HCT116 (cell line): ENCODE data around the gene SERTAD1. TPM values are rescaled to one million over a fixed set of nuclear protein-coding genes. Genes with fewer than 3 reads are reported as not detected.

Experiments used
- ATAC-seq: fragments of 200-7000 bp; cut with Tn5 transposase; 2 replicates; pipeline ENCODE4 v1.9.1; 2020; ENCODE audit warnings: mild to moderate bottlenecking, moderate library complexity
- BruUV-seq: library from RNA; stranded (reverse); fragments of 400-500 nt; replicated peaks from 2 replicates; lab custom pipeline; 2021; lab: Mats Ljungman, UMichigan
- CTCF ChIA-PET: fragments of 300-600 bp; sonication (Branson Sonifier 250); formaldehyde crosslinking; loops from one replicate; lab custom pipeline; 2021; ENCODE audit warnings: antibody characterized with exemption; lab: Charles Lee
- POLR2A ChIA-PET: fragments of 300-600, 350-600 bp; sonication (Branson Sonifier 250); formaldehyde crosslinking; loops from one replicate; lab custom pipeline; 2021; ENCODE audit warnings: antibody characterized with exemption; lab: Charles Lee
- RAD21 ChIA-PET, 2 experiments: fragments of 300-600 bp; sonication (Branson Sonifier 250); formaldehyde crosslinking; loops; one replicate each; lab custom pipeline; 2023; ENCODE audit warnings: low total read pairs in 2 of 2; ENCODE audit not compliant: uncharacterized antibody in 2 of 2, unreplicated experiment in 2 of 2, low non-redundant PET in 1 of 2; lab: Charles Lee
- DNase-seq: peaks from one replicate; pipeline ENCODE4 v3.0.0-alpha.2; 2010; ENCODE audit warnings: low read depth, low spot score
- H2AFZ ChIP-seq: fragments of 200-600 bp; shearing (Covaris generic), sonication (generic); 2 replicates; pipeline ENCODE4 v1.6.1; 2017; ENCODE audit warnings: low read depth, mixed run types, mixed read lengths, antibody characterized with exemption, low read length; ENCODE audit not compliant: poor library complexity, severe bottlenecking
- H3K27ac ChIP-seq: 2 replicates; pipeline ENCODE4 v1.5.1; 2012; ENCODE audit warnings: low read depth, low read length
- H3K27me3 ChIP-seq: fragments of 200-600 bp; sonication (generic); 2 replicates; pipeline ENCODE4 v1.6.1; 2016; ENCODE audit warnings: mixed run types, low read length, mixed read lengths; ENCODE audit not compliant: insufficient read depth
- H3K36me3 ChIP-seq, 2 experiments: fragments of 200-500 bp in 1 of 2; fragments of 200-600 bp in 1 of 2; sonication (Bioruptor generic) in 1 of 2; sonication (generic) in 1 of 2; 2 replicates each; pipeline versions ENCODE4 v1.5.1 to v1.6.1; 2014 to 2016; ENCODE audit warnings: low read length in 2 of 2, inconsistent platforms in 1 of 2, mixed read lengths in 1 of 2, mixed run types in 1 of 2; ENCODE audit not compliant: insufficient read depth in 2 of 2, control insufficient read depth in 1 of 2
- H3K4me1 ChIP-seq, 2 experiments: fragments of 200-600 bp in 1 of 2; sonication (generic) in 1 of 2; 2 replicates each; pipeline versions ENCODE4 v1.5.1 to v1.6.1; 2012 to 2017; ENCODE audit warnings: low read length in 2 of 2, inconsistent platforms in 1 of 2, mild to moderate bottlenecking in 1 of 2, mixed read lengths in 1 of 2, mixed run types in 1 of 2, moderate library complexity in 1 of 2; ENCODE audit not compliant: insufficient read depth in 2 of 2, control insufficient read depth in 1 of 2
- H3K4me2 ChIP-seq: fragments of 200-600 bp; sonication (generic); 2 replicates; pipeline ENCODE4 v1.6.1; 2017; ENCODE audit warnings: mixed run types, low read length, mixed read lengths
- H3K4me3 ChIP-seq, 2 experiments: fragments of 200-600 bp in 1 of 2; sonication (generic) in 1 of 2; replicated peaks in 1 of 2; 2 replicates each; pipeline ENCODE4 v1.5.1; 2011 to 2016; ENCODE audit warnings: low read length in 2 of 2, control low read depth in 1 of 2, low read depth in 1 of 2, mild to moderate bottlenecking in 1 of 2, mixed read lengths in 1 of 2, mixed run types in 1 of 2
- H3K79me2 ChIP-seq: fragments of 200-600 bp; sonication (generic); 2 replicates; pipeline ENCODE4 v1.6.1; 2017; ENCODE audit warnings: mild to moderate bottlenecking, mixed run types, low read length, moderate library complexity, mixed read lengths; ENCODE audit not compliant: insufficient read depth
- H3K9ac ChIP-seq: fragments of 200-600 bp; sonication (generic); 2 replicates; pipeline ENCODE4 v1.6.1; 2016; ENCODE audit warnings: low read length, mixed read lengths
- H3K9me2 ChIP-seq: fragments of 200-600 bp; sonication (generic), shearing (Covaris generic); 2 replicates; pipeline ENCODE4 v1.6.1; 2017; ENCODE audit warnings: mixed run types, mild to moderate bottlenecking, moderate library complexity; ENCODE audit not compliant: insufficient read depth
- H3K9me3 ChIP-seq, 2 experiments: fragments of 200-500 bp in 1 of 2; fragments of 200-600 bp in 1 of 2; sonication (Bioruptor generic) in 1 of 2; sonication (generic) in 1 of 2; 2 replicates each; pipeline ENCODE4 v1.6.1; 2014 to 2017; ENCODE audit warnings: low read length in 2 of 2, mixed read lengths in 2 of 2, inconsistent platforms in 1 of 2, low read depth in 1 of 2, mild to moderate bottlenecking in 1 of 2, mixed run types in 1 of 2, moderate library complexity in 1 of 2; ENCODE audit not compliant: control insufficient read depth in 1 of 2, insufficient read depth in 1 of 2
- H4K20me1 ChIP-seq: fragments of 200-600 bp; sonication (generic), shearing (Covaris generic); 2 replicates; pipeline ENCODE4 v1.6.1; 2017; ENCODE audit warnings: mixed run types, mild to moderate bottlenecking, moderate library complexity; ENCODE audit not compliant: insufficient read depth
- CBX3 ChIP-seq: IDR thresholded peaks from 2 replicates; pipeline ENCODE4 v1.6.1; 2012; ENCODE audit warnings: low read depth
- CTCF ChIP-seq, 3 experiments: fragments of 200-600 bp in 1 of 3; sonication (generic) in 1 of 3; IDR thresholded peaks in 2 of 3; conservative IDR thresholded peaks in 1 of 3; 2 replicates each; pipeline ENCODE4 v1.5.1; 2012 to 2017; ENCODE audit warnings: low read depth in 2 of 3, low read length in 2 of 3, antibody characterized with exemption in 1 of 3, borderline replicate concordance in 1 of 3, control low read depth in 1 of 3, mild to moderate bottlenecking in 1 of 3, mixed read lengths in 1 of 3, mixed run types in 1 of 3, moderate library complexity in 1 of 3; ENCODE audit not compliant: insufficient read depth in 1 of 3
- EGR1 ChIP-seq: IDR thresholded peaks from 2 replicates; pipeline ENCODE4 v1.6.1; 2012; ENCODE audit warnings: low read depth
- ELF1 ChIP-seq: IDR thresholded peaks from 2 replicates; pipeline ENCODE4 v1.6.1; 2012; ENCODE audit warnings: low read depth, borderline replicate concordance
- POLR2A ChIP-seq: IDR thresholded peaks from 2 replicates; pipeline ENCODE4 v1.7.0; 2011; ENCODE audit warnings: borderline replicate concordance; ENCODE audit not compliant: insufficient read depth, insufficient read length; ENCODE audit errors: extremely low read depth
- RAD21 ChIP-seq: IDR thresholded peaks from 2 replicates; pipeline ENCODE4 v1.6.1; 2012; ENCODE audit warnings: low read depth, mild to moderate bottlenecking
- SIN3A ChIP-seq: IDR thresholded peaks from 2 replicates; pipeline ENCODE4 v1.6.1; 2012; ENCODE audit warnings: low read depth
- SP1 ChIP-seq: IDR thresholded peaks from 2 replicates; pipeline ENCODE4 v1.6.1; 2012; ENCODE audit warnings: low read depth
- SRF ChIP-seq: IDR thresholded peaks from 2 replicates; pipeline ENCODE4 v1.6.1; 2012; ENCODE audit warnings: low read depth
- YY1 ChIP-seq: IDR thresholded peaks from 2 replicates; pipeline ENCODE4 v1.6.1; 2011; ENCODE audit warnings: low read length, low read depth, moderate library complexity, mild to moderate bottlenecking; ENCODE audit not compliant: insufficient replicate concordance; ENCODE audit errors: extremely low read depth
- ZFX ChIP-seq: fragments of 450-650 bp; IDR thresholded peaks from 2 replicates; pipeline ENCODE4 v1.6.1; 2017
- ZNF274 ChIP-seq: fragments of 200-500 bp; sonication (Bioruptor generic); IDR thresholded peaks from 2 replicates; pipeline ENCODE4 v1.6.1; 2014; ENCODE audit warnings: mild to moderate bottlenecking, low read depth, low read length, inconsistent platforms
- intact Hi-C: fragments of 100-400 bp; cut with micrococcal nuclease; formaldehyde crosslinking; loops from 2 replicates; pipeline ENCODE4 v1.10.0; 2022
- total RNA-seq: library from RNA; stranded (reverse); gene quantifications from one replicate; pipeline ENCODE4 v1.2.1, GENCODE V29; 2021; ENCODE audit not compliant: unreplicated experiment
- TF ChIP-seq, protein P1 (sequence below): IDR thresholded peaks from 2 replicates; pipeline ENCODE4 v1.6.1; 2012; ENCODE audit warnings: low read depth
- TF ChIP-seq, protein P2 (sequence below): IDR thresholded peaks from 2 replicates; pipeline ENCODE4 v1.6.1; 2012
- TF ChIP-seq, protein P3 (sequence below): IDR thresholded peaks from 2 replicates; pipeline ENCODE4 v1.6.1; 2012
- TF ChIP-seq, protein P4 (sequence below): IDR thresholded peaks from 2 replicates; pipeline ENCODE4 v1.6.1; 2011; ENCODE audit warnings: mild to moderate bottlenecking, low read length, moderate library complexity; ENCODE audit not compliant: insufficient replicate concordance; ENCODE audit errors: extremely low read depth

Gene SERTAD1
- total RNA-seq, 1 experiment from 2014 or later: 30.3 TPM

- Histone ChIP-seq H3K4me3 (no peak overlapping the region), H3K9me2 (no peaks in the 10 kb centered on the region), H3K27ac (peak overlapping the region; percentile 68), H4K20me1 (no peaks in the 10 kb centered on the region), H3K4me1 (peaks cover 45 to 79% of the 10 kb centered on the region in 2 experiments), H3K27me3 (no peaks in the 10 kb centered on the region), H3K79me2 (no peaks in the 10 kb centered on the region), H2AFZ (no peak overlapping the region), H3K36me3 (no peaks in the 10 kb centered on the region), H3K9me3 (no peaks in the 10 kb centered on the region), H3K9ac (peak overlapping the region; percentile 37; the same call in 1 of the 2 replicates), H3K4me2 (peak overlapping the region; percentile 84)
- BruUV-seq: no TSS peak
- ChIA-PET POLR2A (interaction anchor here (4.7 kb wide), 1 partner anchor 11 kb away, joined by 23 read pairs; the partner anchor contains the start of gene SERTAD1), CTCF (no interaction called here), RAD21 (interaction anchor here in 1 of 2 experiments (0.6 kb wide), 1 partner anchor 14 kb away, joined by 3 read pairs; no protein-coding TSS in a partner anchor)
- intact Hi-C loops: no loop called here
- no peak for DNase-seq
- TF ChIP-seq YY1: no peak
- TF ChIP-seq, protein P1, sequence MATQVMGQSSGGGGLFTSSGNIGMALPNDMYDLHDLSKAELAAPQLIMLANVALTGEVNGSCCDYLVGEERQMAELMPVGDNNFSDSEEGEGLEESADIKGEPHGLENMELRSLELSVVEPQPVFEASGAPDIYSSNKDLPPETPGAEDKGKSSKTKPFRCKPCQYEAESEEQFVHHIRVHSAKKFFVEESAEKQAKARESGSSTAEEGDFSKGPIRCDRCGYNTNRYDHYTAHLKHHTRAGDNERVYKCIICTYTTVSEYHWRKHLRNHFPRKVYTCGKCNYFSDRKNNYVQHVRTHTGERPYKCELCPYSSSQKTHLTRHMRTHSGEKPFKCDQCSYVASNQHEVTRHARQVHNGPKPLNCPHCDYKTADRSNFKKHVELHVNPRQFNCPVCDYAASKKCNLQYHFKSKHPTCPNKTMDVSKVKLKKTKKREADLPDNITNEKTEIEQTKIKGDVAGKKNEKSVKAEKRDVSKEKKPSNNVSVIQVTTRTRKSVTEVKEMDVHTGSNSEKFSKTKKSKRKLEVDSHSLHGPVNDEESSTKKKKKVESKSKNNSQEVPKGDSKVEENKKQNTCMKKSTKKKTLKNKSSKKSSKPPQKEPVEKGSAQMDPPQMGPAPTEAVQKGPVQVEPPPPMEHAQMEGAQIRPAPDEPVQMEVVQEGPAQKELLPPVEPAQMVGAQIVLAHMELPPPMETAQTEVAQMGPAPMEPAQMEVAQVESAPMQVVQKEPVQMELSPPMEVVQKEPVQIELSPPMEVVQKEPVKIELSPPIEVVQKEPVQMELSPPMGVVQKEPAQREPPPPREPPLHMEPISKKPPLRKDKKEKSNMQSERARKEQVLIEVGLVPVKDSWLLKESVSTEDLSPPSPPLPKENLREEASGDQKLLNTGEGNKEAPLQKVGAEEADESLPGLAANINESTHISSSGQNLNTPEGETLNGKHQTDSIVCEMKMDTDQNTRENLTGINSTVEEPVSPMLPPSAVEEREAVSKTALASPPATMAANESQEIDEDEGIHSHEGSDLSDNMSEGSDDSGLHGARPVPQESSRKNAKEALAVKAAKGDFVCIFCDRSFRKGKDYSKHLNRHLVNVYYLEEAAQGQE: no peak
- TF ChIP-seq POLR2A: no peak
- TF ChIP-seq, protein P2, sequence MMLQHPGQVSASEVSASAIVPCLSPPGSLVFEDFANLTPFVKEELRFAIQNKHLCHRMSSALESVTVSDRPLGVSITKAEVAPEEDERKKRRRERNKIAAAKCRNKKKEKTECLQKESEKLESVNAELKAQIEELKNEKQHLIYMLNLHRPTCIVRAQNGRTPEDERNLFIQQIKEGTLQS: no peak
- TF ChIP-seq, protein P3, sequence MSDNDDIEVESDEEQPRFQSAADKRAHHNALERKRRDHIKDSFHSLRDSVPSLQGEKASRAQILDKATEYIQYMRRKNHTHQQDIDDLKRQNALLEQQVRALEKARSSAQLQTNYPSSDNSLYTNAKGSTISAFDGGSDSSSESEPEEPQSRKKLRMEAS: no peak
- no peak for TF ChIP-seq SRF
- no peak for TF ChIP-seq CTCF (IDR thresholded peaks at IDR 0.05 in 2 of 3, conservative IDR thresholded peaks at IDR 0.05 in 1 of 3; ENCODE audit: borderline replicate concordance in 1 of 3, insufficient read depth in 1 of 3, low read depth in 2 of 3, low read length in 2 of 3)
- TF ChIP-seq SP1: no peak
- TF ChIP-seq CBX3: no peak
- no peak for TF ChIP-seq ELF1
- TF ChIP-seq ZNF274: no peak
- TF ChIP-seq, protein P4, sequence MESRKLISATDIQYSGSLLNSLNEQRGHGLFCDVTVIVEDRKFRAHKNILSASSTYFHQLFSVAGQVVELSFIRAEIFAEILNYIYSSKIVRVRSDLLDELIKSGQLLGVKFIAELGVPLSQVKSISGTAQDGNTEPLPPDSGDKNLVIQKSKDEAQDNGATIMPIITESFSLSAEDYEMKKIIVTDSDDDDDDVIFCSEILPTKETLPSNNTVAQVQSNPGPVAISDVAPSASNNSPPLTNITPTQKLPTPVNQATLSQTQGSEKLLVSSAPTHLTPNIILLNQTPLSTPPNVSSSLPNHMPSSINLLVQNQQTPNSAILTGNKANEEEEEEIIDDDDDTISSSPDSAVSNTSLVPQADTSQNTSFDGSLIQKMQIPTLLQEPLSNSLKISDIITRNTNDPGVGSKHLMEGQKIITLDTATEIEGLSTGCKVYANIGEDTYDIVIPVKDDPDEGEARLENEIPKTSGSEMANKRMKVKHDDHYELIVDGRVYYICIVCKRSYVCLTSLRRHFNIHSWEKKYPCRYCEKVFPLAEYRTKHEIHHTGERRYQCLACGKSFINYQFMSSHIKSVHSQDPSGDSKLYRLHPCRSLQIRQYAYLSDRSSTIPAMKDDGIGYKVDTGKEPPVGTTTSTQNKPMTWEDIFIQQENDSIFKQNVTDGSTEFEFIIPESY: no peak
- TF ChIP-seq SIN3A: no peak
- TF ChIP-seq RAD21: no peak
- no peak for TF ChIP-seq EGR1
- no peak for TF ChIP-seq ZFX
- no peak for ATAC-seq
Observed at GRCh38 chr19:40415768-40416167, 10.0 kb downstream of the SERTAD1 start.
